ENCODE measurements around the gene CUEDC1.

CUEDC1 gene

DNA sequence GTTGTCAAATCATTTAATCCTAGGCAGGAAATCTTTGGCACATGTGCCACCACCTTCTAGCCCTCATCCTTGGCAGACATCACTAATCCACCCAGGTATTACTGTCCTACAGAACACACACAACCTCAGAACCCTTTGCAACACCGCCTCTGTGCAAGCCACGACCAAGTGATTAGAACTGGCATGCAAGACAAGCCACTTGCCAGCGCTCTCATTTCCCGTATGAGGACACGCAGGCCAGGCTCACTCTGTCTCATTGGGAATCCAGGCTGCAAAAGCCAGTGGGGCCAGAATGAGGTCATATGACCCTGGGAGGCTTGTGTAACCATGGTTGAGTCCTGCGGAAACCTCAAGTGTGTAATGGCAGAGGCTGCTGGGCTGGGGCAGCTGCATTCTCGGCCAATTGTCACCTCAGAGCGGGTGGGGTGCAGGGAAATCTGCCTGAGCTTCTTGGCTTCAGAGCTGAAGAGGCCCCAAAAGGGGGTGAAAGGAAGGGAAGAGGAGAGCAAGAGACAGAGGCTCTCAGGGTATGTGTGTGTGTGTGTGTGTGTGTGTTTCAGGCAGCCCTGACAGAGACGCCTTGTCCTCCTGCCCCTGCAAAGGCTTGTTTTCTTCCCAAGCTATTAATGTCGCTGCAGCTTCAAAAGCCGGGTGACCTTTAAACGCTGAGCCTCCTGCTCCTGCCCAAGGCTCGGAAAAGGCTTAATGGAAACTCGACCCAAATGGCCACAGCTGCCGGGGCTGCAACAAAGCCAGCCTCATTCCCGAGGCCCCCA is 62.2 kb downstream of the CUEDC1 start:
- peak in 1 of 2 experiments; percentile 68 for DNase-seq

DNA sequence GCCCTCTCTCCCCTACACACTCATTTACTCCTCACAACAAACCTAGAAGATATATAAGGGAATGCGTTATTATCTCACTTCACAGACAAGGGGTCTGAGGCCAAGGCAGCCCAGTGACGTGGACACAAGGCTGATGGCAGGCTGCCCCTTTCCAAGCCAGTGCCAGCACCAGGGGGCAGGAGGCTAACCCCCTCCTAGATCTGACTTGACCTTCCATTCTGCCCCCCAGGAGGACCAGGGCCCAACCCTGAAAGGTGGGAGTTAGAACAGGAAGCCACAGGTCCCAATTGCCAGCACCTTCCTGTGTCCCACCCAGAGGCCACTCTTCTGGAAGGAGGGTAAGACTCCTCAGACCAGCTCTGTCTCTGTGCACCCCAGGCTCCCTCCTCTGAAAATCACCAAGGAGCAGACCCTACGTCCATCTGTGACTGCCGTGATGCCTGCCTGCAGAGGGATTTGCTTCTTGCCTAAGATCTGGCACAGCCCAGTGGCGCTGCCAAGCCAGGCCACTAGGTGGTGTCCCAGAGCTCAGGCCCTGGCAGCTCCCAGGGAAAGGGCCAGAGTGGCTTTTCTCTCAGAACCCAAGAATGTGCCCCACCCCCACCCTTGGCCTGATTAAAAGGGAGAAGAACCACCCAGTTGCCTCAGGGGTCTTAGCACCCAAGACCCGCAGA is 62.9 kb downstream of the CUEDC1 start:
- DNase-seq, result peak; percentile 83 to 87

DNA sequence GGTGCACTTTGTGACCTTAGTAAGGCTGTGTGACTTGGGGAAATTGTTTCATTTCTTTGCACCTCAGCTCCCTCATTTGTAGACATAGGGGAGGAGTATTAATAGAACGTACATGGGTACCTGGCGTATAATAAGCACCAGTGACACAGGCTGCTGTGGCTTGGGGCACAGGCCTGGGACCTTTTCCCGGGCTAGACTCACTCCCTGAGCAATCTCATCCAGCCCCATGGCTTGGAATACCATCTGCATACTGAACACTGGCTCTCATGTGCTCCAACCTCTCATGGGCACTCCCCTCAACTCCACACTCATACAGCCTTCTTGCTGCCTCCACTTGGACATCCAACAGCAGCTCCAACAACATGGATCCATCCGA is 64.4 kb downstream of the CUEDC1 start:
- no peak for DNase-seq

DNA sequence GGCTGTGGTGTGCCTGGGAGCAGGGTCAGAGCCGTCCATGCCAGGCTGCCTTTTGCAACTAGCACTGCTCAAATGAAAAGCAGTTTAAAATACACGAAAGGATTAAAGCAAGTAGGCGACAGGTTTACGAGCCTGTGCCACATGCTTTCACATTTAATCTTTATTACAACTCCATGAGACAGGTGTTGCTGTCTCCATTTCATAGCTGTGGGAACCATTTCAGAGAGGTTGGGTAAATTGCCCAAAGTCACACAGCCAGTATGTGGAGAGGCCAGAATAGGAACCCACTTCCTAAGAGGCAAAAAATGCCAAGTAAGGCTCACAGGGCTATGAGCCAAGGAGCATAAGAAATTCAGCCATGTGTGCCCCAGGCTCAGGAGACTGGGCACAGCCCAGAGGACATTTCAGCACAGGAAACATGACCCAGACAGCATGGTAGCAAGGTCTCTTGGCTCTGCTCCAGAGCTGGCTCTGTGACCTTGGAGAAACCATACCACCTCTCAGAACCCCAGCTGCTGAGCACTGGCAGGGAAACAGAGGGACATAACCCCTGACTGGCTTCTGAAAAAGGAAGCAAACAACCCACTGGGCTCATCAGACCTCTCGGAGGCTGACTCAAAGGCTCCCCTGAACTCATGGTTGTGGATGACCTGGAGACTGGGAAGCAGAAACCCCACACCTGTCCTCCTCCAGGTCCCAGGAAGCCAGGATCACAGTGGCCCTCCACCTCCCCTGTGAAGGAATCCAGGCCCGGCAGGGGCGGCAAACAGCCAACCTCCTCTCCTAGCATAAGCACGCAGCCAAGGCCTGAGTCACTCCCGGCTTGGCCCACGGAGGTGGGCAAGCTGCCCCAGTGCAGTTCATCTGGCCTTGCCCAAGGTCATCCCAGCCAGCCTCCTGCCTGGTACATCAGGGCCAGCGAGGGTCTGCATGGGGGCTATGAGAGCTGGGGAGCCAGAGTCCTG is 65.0 kb downstream of the CUEDC1 start:
- DNase-seq, result peak in 1 of 2 experiments; percentile 75

DNA sequence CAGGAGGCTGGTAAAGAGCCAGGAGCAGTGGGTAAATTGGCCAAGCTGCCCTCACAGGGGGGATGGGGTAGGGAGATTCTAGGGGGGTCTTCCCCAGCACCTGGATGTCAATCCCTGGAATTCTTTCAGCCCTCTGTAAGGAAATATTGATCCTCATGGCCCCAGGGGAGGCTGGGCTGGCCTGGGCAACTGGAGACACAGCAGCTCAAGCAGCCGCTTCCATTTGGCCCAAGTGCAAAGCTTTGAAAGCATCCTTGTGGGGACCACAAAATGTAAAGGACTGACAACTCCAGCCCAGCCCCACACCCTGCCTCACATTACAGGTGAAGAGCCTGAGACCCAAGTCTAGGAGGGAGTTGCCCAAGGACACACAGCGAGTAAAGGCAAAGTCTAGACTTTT is 66.0 kb downstream of the CUEDC1 start:
- DNase-seq, result no peak

DNA sequence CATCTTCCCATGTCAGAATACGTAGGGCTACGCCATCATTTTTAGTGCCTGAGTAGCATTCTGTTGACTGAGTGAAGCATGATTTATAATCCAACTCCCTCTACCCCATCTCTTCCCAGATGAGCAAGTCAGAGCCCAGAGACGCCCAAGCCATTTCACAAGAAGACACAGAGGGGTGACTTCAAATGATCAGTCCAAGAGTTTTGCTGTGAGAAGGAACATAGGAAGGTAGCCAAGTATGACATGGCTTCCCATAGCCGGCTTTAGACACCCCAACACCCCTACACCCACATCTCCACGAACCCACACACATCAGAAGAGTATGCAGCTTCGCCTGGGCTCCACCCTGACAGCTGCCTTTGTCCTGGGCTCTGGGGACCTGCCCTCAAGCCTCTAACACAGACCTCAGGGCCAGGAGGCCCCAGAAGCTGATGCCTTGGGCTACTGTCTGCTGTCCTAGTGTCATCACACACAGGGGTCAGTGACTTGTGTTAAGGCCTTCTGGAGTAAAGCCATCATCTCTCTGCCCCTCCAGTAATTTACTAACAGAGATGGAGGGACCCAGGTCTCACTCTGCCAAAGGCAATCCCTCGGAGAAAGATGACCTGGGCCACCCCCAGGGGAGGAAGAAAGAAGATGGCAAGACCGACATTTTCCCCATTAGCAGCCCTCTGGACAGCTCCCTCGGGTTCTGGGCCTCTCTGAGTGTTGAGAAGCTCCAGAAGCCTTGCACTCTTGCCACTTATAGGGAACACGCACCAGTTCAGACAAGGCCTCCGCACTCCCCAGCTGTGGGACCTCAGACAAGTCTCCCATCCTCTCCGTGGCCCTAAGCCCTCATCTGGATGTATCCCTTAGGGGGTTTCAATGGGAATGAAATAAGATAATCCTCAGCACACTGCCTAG is 66.6 kb downstream of the CUEDC1 start:
- DNase-seq, result peak in 1 of 2 experiments; percentile 32

DNA sequence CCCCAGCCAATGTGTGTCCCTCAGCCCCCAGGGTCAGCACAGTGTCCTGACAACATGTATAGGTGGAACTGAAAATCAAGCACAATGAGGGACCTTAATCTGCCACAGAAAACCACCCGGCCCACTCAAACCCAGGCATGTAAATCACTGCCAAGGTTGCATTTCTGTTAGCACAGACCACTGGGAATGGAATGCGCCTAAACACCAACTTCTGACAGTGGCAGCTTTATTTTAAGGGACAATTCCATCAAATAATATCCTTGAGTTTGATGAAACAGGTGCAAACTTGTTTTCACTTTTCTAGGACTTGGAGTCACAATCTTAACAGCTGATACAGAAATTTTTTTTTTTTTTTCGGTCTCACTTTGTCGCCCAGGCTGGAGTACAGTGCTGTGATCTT is 68.1 kb downstream of the CUEDC1 start:
- no peak for DNase-seq

DNA sequence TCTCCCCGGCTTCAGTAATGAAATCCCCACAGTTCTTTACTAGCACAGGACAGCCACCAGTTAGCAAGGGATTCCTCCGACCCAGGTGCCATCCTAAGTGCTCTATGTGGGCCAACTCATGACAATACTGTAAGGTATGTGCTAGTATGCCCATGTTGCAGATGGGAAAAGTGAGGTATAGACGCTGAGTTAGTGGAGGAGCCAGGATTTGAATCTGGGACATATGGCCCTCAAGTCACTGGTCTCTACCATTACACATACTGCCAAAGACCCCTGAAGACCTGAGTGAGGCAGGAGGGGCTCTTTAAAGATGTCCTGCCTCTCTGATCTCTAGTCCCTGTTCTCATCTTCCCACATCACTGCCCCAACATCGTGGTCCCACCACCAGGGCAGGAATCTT is 69.2 kb downstream of the CUEDC1 start:
- no peak for DNase-seq

DNA sequence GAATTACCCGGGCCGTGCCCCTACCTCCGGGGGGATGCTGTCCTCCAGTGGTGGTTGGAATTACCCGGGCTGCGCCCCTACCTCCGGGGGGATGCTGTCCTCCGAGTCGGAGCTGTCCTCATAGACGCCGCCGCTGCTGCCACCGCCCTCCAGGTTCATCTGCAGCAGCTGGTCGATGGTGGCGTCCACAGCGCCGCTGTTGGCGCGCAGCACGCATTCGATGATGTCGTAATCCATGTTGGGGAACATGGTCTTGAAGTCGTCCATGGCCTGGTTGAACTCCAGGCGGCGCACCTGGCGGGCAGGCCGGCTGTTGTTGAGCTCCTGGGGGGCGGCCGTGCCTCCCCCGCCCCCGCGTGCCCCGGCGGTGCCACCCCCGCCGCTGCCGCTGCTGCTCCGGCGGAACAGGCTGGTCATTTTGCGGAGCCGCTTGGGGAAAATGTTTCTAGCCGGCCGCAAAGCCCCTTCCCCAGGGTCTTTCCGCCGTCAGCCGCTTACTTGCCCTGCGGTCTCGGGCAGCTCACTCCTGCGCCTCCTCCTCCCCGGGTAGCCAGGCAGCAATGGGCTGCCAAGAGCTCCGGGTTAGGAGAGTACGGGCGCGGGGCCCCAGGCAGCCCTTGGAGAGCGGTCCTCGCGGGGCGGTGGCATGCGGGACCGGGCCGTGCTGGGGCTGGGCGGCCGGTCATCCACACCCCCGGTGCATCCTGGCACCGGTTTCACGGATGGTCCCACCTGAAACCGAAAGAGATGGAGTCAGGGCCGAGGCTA is 69.9 kb downstream of the CUEDC1 start:
- no peak for DNase-seq

DNA sequence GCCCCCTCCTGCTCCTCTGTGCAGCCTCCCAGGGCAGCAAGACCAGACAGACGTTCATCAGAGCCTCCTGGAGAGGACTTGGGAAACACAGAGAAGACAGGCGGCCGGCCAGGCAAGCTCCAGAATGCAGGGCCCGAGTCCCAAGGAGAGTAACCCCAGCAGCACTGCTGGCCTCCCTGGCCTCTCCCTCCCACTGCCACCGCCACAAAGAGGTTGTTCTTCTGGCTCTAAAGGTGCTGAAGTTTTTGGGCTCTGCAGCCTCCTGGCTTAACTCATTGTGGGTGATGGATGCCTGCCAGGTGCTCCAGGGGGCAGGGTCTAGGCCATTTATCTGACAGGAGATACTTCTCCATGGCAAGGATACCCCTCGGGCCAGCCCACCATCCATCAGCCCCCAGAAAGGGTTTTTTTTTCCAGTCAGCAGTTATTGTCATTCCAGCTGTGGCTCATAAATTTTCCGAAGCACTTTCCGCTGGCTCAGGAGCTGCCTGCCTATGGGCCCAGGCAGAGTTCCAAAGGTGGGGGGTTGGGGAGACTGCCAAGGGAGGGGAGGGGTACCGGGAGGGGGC is 73.3 kb downstream of the CUEDC1 start:
- no peak for DNase-seq

DNA sequence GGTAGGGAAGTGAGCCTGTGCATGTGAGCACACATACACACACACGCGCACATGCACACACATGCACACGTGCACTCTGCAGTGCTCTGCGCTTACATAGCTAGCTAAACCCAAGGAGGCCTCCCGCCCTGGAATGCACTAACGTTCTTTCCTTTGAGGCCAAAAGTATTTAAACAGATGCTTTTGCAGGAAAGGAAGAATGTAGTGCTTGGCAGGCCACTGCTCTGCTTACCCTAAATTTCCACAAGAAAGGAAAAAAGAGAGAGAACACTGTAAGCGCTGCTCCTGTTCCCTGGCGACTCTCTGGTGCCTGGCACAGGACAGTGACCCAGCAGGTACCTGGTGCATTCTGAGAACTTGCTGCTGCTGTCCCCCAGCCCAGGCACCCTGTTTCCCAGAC is 74.1 kb downstream of the CUEDC1 start:
- DNase-seq, result no peak

DNA sequence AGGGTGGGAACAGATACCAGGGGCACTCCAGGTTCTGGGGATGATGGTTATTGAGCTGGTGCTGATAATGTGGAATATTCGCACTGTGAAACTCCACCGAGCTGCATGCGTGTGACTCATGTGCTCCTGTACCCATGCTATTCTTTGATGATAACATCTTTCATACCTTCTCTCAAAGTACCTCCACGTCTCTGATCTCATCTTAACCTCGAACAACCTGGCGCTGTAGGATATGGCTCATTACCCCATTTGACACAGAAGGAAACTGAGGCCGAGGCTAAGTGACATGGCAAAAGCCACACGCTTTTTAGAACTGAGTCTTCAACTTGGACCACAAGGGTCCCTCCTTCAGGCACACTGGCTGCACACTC is 75.1 kb downstream of the CUEDC1 start:
- no peak for DNase-seq

DNA sequence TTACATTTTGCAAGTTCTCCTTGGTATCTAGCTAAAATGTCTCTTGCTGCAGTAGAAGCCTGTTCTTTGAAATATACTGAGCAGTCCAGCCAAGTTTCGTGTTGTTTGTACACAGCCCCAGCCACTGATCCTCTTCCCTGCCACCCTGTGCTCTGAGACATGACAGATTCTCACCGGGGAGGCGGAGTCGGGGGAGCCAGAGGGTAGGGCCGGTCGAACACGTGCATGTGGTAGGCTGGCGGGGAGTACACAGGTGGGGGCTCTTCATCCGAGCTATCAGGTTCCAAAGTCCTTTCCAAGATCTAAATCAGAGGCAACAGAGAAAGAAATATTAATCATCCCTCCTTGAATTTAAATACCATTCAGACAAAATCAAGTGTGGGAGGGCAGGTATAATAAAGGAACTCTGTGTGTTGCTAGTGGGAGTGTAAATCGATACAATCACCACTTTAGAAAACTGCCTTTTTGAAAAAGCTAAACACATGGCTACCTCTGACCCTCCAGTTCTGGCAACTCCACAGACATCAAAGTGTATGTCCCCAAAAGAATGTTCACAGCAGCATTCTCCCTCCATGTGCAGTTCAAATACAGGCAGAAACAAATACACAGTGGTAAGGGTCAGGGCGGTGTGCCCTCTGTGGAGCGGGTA is 75.7 kb downstream of the CUEDC1 start:
- DNase-seq, result peak; percentile 73 to 92

DNA sequence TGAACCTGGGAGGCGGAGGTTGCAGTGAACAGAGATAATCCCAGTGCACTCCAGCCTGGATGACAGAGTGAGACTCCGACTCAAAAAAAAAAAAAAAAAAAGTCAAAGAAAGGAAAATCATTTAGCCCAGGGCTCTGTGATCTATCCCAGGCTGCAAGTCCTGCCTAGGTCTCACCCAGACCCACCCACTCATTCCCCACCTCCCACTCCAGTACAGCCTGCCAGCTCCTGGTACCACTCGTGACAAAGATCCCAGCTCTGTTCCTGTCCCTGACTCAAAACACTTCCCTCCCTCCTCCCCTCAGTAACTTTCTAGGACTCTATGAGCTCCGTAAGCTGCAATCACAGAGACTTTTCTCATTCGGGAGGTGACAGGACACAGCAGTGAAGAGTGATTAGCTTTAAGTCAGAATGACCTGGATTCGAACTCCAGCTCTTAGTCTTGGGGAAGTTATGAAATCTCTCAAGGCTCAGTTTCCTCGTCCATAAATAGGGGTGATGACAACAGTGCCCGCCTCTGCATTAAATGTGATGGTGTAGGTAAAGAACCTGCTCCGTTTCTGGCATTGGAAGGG is 77.3 kb downstream of the CUEDC1 start:
- DNase-seq, result no peak

DNA sequence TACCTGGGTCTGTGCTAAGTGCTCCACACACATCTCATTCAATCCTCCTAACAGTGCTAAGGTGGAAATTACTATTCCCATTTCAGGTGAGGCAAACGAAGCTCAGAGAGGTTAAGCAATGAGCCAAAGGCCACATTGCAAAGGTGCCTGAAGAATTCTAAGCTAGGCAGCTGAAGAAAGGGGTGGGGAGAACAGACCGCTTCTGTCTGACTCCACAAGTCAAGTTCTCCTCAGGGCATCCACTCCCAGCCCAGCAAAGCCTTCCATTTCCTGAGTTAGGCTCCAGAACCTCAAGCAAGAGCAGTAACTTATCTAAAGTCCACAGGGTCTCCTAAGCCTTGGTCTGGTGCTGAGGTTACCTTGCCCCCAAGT is 78.4 kb downstream of the CUEDC1 start:
- DNase-seq, result no peak

DNA sequence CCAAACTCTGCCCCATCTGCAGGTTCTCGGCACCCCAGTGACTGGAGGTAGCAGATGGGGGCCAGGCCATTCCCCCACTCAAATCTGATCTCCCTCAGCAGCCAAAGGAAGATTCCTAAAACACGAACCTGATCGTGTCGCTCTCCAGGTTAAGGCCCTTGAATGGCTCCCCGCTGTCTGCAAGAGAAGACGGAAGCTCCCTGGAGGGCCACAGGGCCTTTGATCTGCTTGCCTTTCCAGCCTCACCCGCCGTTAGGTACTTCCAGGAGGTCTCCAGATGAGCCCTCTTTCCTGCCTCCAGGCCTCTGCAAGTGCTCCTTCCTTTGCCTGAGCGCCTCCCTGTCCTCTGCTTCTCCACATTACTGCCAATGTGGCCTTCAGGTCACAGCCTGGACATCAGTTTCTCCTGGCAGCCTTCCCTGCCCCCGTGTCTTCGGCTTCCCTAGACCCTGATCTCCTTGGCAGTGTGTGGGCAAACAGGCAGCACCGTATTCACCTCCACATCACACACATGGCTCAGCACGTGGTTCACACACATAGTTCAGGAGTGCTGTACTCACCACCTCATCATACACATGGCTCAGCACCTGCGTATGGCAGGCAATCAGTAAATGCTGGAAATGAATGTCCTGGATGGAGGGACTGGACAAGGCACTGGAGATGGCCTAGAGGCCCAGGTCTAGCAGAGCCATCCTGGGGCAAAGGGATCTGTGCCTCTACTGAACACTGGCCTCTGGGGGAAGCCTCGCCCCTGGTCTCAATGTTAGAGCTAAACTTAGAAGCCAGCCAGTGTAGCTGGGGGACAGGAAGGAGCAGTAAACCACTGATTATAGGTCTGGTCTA is 79.0 kb downstream of the CUEDC1 start:
- peak in 1 of 2 experiments; percentile 36 for DNase-seq

DNA sequence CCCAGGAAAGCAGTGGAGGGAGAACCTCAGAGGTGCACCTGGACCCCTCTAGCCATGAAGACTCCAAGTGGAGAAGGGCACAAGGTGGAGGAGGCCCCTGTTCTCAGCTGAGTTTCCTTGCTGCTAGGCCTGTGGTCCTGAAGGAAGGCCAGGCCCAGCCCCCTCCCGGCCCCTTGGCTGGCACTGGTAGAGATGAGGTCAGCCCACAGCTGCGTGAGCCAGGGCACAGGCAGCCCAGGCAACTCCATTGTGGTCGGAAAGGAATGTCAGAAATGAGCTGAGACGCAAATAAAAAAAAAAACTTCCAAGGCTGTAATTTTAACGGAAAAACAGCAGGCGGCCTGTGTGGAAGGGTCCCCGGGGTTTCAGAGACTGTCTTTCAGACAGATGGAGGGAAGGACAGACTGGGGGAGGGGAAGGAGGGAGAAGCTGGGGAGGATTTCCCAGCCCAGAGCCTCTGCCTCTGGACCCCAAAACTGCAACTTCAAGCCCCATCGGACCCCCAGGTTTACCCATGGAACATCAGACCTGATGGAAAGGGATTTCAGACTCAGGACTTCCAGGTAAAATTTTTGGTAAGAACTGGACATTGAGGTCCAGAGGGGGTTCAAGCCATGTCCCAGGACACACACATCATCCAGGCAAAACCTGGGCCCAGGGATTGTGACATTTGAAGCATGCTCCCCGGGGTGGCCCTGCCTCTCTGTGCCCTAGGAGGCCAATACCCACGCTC is 79.8 kb downstream of the CUEDC1 start:
- peak; percentile 78 to 81 for DNase-seq

DNA sequence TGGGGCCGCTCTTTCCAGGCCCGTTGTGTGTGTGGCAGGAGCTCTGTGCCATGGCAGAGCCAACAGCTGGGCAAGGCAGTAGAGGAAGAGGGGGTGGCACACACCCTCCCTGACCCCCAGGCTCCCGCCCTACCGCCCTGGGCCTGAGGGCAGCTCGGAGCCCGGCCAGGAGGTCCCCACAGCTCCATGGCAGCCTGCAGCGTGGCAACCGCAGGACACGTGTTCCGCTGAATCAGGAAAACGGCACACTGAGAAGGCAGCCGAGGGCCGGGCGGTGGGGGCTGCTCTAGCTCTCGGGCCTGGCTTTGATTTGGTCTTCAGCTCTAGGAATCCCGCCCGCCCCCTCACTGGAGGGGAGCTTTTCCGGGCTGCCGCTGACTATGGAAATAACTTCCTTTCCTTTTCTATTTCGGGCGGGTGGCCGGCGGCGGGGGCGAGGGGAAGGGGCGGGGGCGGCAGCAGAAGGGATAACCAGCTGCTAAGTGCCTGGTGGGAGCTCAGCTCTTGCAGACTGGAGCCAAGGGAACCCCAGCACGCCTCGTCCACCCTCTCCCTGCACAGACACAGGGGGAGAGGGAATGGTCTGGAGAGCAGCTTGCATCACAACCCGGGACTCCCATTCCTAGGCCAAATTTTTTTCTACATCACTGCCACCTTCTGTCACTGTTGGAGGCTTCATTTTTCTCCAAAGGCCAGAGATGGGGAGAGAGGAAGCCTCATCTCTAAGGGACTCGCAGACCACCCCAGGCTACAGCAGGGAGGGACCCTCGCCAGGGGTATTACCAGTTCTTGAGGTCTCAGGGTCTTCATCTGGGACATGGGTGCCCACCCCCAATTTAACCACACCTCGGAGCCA is 80.5 kb downstream of the CUEDC1 start:
- DNase-seq, result peak; percentile 86 to 96
